Stimulated activated memory B cell treated with anti-CD40 and anti-IgM and Interleukin-4, amounts not matched to agents 10 μg/mL and 1 μg/mL and 100 μg/mL, for 72 hours (primary cell): Measurements from ENCODE around the gene HES6.

Experiments
- ATAC-seq: fragments of 150-1000 bp; cut with Tn5 transposase; 2 replicates; pipeline ENCODE4 v1.10.0; 2021
- H3K27ac Mint-ChIP-seq: one replicate; pipeline ENCODE4 v1.8.0; 2022; ENCODE audit warnings: mild to moderate bottlenecking, mixed read lengths
- H3K27me3 Mint-ChIP-seq: one replicate; pipeline ENCODE4 v1.8.0; 2022; ENCODE audit warnings: mixed read lengths
- H3K36me3 Mint-ChIP-seq: one replicate; pipeline ENCODE4 v1.8.0; 2022; ENCODE audit warnings: mixed read lengths
- H3K4me1 Mint-ChIP-seq: one replicate; pipeline ENCODE4 v1.8.0; 2022; ENCODE audit warnings: mixed read lengths
- H3K4me3 Mint-ChIP-seq: one replicate; pipeline ENCODE4 v1.8.0; 2022; ENCODE audit warnings: mild to moderate bottlenecking, moderate library complexity, mixed read lengths
- H3K9me3 Mint-ChIP-seq: one replicate; pipeline ENCODE4 v1.8.0; 2022; ENCODE audit warnings: mixed read lengths

Gene HES6

GRCh38 chr2:238220274-238220891 is 19.5 kb downstream of the HES6 start:
- Mint-ChIP-seq H3K9me3 (no peaks in the 10 kb centered on the region), H3K4me3 (no peak overlapping the region), H3K27ac (no peak overlapping the region), H3K27me3 (no peaks in the 10 kb centered on the region), H3K4me1 (no peaks in the 10 kb centered on the region), H3K36me3 (peaks cover 17% of the 10 kb centered on the region)
- no peak for ATAC-seq

GRCh38 chr2:238216651-238217184 is 23.1 kb downstream of the HES6 start:
- peaks cover 4% of the 10 kb centered on the region for H3K9me3 Mint-ChIP-seq
- no peak for ATAC-seq
- no peak overlapping the region for H3K27ac Mint-ChIP-seq
- no peak overlapping the region for H3K4me3 Mint-ChIP-seq
- no peaks in the 10 kb centered on the region for H3K4me1 Mint-ChIP-seq
- H3K27me3 Mint-ChIP-seq = no peaks in the 10 kb centered on the region
- H3K36me3 Mint-ChIP-seq = peaks cover 20% of the 10 kb centered on the region

- H3K9me3 Mint-ChIP-seq = no peaks in the 10 kb centered on the region
- peaks cover 21% of the 10 kb centered on the region for H3K4me1 Mint-ChIP-seq
- no peak overlapping the region for H3K27ac Mint-ChIP-seq
- ATAC-seq = no peak
- H3K4me3 Mint-ChIP-seq = no peak overlapping the region
- no peaks in the 10 kb centered on the region for H3K27me3 Mint-ChIP-seq
- peaks cover 5% of the 10 kb centered on the region for H3K36me3 Mint-ChIP-seq
Observed at GRCh38 chr2:238207006-238207405, 32.8 kb downstream of the HES6 start.

GRCh38 chr2:238203973-238204683 is 35.7 kb downstream of the HES6 start:
- peak; percentile 58 for ATAC-seq
- Mint-ChIP-seq H3K36me3 (peaks cover 5% of the 10 kb centered on the region), H3K9me3 (no peaks in the 10 kb centered on the region), H3K27me3 (no peaks in the 10 kb centered on the region), H3K27ac (peak overlapping the region; percentile 68), H3K4me3 (peak overlapping the region; percentile 78), H3K4me1 (peaks cover 46% of the 10 kb centered on the region)

- Mint-ChIP-seq H3K36me3 (peaks cover 5% of the 10 kb centered on the region), H3K4me1 (peaks cover 49% of the 10 kb centered on the region), H3K9me3 (no peaks in the 10 kb centered on the region), H3K27me3 (no peaks in the 10 kb centered on the region), H3K27ac (peak within 1 kb of the TSS; percentile 72), H3K4me3 (peak within 1 kb of the TSS; percentile 83)
- peak; percentile 98 for ATAC-seq
Observed at GRCh38 chr2:238203094-238203972, 36.5 kb downstream of the HES6 start, which contains the start of gene ILKAP. Gene ILKAP (minus strand): TSS chr2:238203695. CDS start chr2:238203553, 142 bp downstream.

- H3K36me3 Mint-ChIP-seq = peaks cover 6% of the 10 kb centered on the region
- no peak for ATAC-seq
- no peaks in the 10 kb centered on the region for H3K27me3 Mint-ChIP-seq
- peak overlapping the region; percentile 72 for H3K27ac Mint-ChIP-seq
- no peaks in the 10 kb centered on the region for H3K9me3 Mint-ChIP-seq
- peaks cover 53% of the 10 kb centered on the region for H3K4me1 Mint-ChIP-seq
- peak overlapping the region; percentile 83 for H3K4me3 Mint-ChIP-seq
Observed at GRCh38 chr2:238202326-238203093, 37.3 kb downstream of the HES6 start.

- Mint-ChIP-seq H3K4me1 (peaks cover 1% of the 10 kb centered on the region), H3K4me3 (no peak overlapping the region), H3K9me3 (no peaks in the 10 kb centered on the region), H3K36me3 (peaks cover 64% of the 10 kb centered on the region), H3K27ac (no peak overlapping the region), H3K27me3 (no peaks in the 10 kb centered on the region)
- no peak for ATAC-seq
Observed at GRCh38 chr2:238190445-238190844, 49.4 kb downstream of the HES6 start.
